Measurements from ENCODE around the gene BPTF.

GRCh38 chr17:67862614-67863217 lies 37.4 kb downstream of the BPTF start:
- TF ChIP-seq EZH2 (IDR thresholded peaks at IDR 0.05) (no peak), CTCF (IDR thresholded peaks at IDR 0.05) (no peak)
